HepG2 (cell line): ENCODE measurements around the gene MEA1. TPM values are rescaled to one million over a fixed set of nuclear protein-coding genes. Genes with fewer than 3 reads are reported as not detected.

ENCODE experiments used
- GLI4 ChIP-seq: sonication (generic); formaldehyde crosslinking; IDR thresholded peaks from 2 replicates; pipeline ENCODE4 v1.5.1; 2020; ENCODE audit warnings: missing genetic modification reagents, mild to moderate bottlenecking, moderate library complexity, borderline replicate concordance
- HOMEZ ChIP-seq: IDR thresholded peaks from 2 replicates; pipeline ENCODE4 v1.6.1; 2016; ENCODE audit warnings: low read depth
- MAZ ChIP-seq, 2 experiments: sonication (generic) in 1 of 2; formaldehyde crosslinking in 1 of 2; IDR thresholded peaks; 2 replicates each; pipeline versions ENCODE4 v1.5.0 to v1.6.1; 2012 to 2020; ENCODE audit warnings: low read depth in 2 of 2, mild to moderate bottlenecking in 2 of 2, borderline replicate concordance in 1 of 2, improper control_type of control experiment in 1 of 2, low read length in 1 of 2, missing genetic modification reagents in 1 of 2, moderate library complexity in 1 of 2
- MIXL1 ChIP-seq: IDR thresholded peaks from 2 replicates; pipeline ENCODE4 v1.6.1; 2016
- NFIB ChIP-seq: sonication (generic); formaldehyde crosslinking; IDR thresholded peaks from 2 replicates; pipeline ENCODE4 v1.9.0; 2021; ENCODE audit warnings: missing genetic modification reagents, mild to moderate bottlenecking, borderline replicate concordance
- PRDM4 ChIP-seq: sonication (generic); formaldehyde crosslinking; IDR thresholded peaks from 2 replicates; pipeline ENCODE4 v1.9.0; 2021; ENCODE audit warnings: missing genetic modification reagents, borderline replicate concordance
- RBM39 ChIP-seq: fragments of 200-400 bp; formaldehyde crosslinking; IDR thresholded peaks from one replicate; pipeline ENCODE4 v1.6.1; 2018; ENCODE audit warnings: antibody characterized with exemption, mild to moderate bottlenecking, low read depth, low read length; ENCODE audit not compliant: poor library complexity, severe bottlenecking
- TBX3 ChIP-seq: fragments of 450-650 bp; IDR thresholded peaks from 2 replicates; pipeline ENCODE4 v1.6.1; 2017; ENCODE audit warnings: antibody characterized with exemption, mild to moderate bottlenecking, inconsistent platforms, borderline replicate concordance
- TFDP2 ChIP-seq: sonication (generic); formaldehyde crosslinking; IDR thresholded peaks from 2 replicates; pipeline ENCODE4 v1.4.0; 2020; ENCODE audit warnings: missing genetic modification reagents
- ZFP37 ChIP-seq: sonication (generic); formaldehyde crosslinking; IDR thresholded peaks from 2 replicates; pipeline ENCODE4 v1.4.0; 2020; ENCODE audit warnings: missing genetic modification reagents, borderline replicate concordance
- ZNF552 ChIP-seq: sonication (generic); formaldehyde crosslinking; IDR thresholded peaks from 2 replicates; pipeline ENCODE4 v1.9.0; 2022; ENCODE audit warnings: missing genetic modification reagents, mild to moderate bottlenecking, borderline replicate concordance
- ZNF614 ChIP-seq: IDR thresholded peaks from 2 replicates; pipeline ENCODE4 v1.6.1; 2018; ENCODE audit warnings: missing biosample characterization, missing genetic modification reagents, inconsistent platforms, borderline replicate concordance
- ZNF776 ChIP-seq: sonication (generic); formaldehyde crosslinking; IDR thresholded peaks from 2 replicates; pipeline ENCODE4 v1.4.0; 2020; ENCODE audit warnings: mild to moderate bottlenecking, missing genetic modification reagents
- ZSCAN9 ChIP-seq: IDR thresholded peaks from 2 replicates; pipeline ENCODE4 v1.6.1; 2016; ENCODE audit warnings: borderline replicate concordance
- polyA plus RNA-seq, 8 experiments: library from polyadenylated mRNA; depleted of rRNA in 3 of 8; stranded (reverse) in 7 of 8; unstranded in 1 of 8; fragments of >200 nt; fragmentation: Illumina TruSeq in 4 of 8; extraction: Trizol in 4 of 8; gene quantifications; 2 replicates each; pipeline versions ENCODE4 v1.2.1 to v1.2.3, GENCODE V29; 2011 to 2016; ENCODE audit warnings: low read depth in 4 of 8, missing spikeins in 1 of 8, mixed read lengths in 1 of 8; ENCODE audit not compliant: insufficient read depth in 1 of 8
- total RNA-seq, 5 experiments: library from RNA; depleted of rRNA; stranded (reverse); fragments of >200 nt; fragmentation: Illumina TruSeq; extraction: Trizol; gene quantifications; 2 replicates each; pipeline ENCODE4 v1.2.3, GENCODE V29; 2016; ENCODE audit warnings: low read depth in 1 of 5
- TF ChIP-seq, protein P1 (sequence below): sonication (generic); formaldehyde crosslinking; IDR thresholded peaks from 2 replicates; pipeline ENCODE4 v1.5.0; 2020; ENCODE audit warnings: missing genetic modification reagents, mild to moderate bottlenecking, borderline replicate concordance
- TF ChIP-seq, protein P2 (sequence below): sonication (generic); formaldehyde crosslinking; IDR thresholded peaks from 2 replicates; pipeline ENCODE4 v1.4.0; 2020; ENCODE audit warnings: mild to moderate bottlenecking, missing genetic modification reagents

Gene MEA1
- total and polyA plus RNA-seq, 2 of the 13 experiments (the other 11 are each of a cell fraction or from before 2014, with no cell fraction given) = 75.6 to 86.2 TPM

- TF ChIP-seq HOMEZ (CRISPR knock-in tag) = peak; percentile 50; the same call in 1 of the 2 replicates
- peak; percentile 88; the same call in 1 of the 2 replicates for TF ChIP-seq GLI4 (CRISPR knock-in tag)
- TF ChIP-seq RBM39 = no peak
- TF ChIP-seq ZNF552 (CRISPR knock-in tag) = no peak
- TF ChIP-seq TBX3 = no peak
- peak; percentile 66; the same call in 1 of the 2 replicates for TF ChIP-seq ZFP37 (CRISPR knock-in tag)
- TF ChIP-seq ZNF776 (CRISPR knock-in tag) = peak; percentile 56; the same call in 1 of the 2 replicates
- peak; percentile 92 for TF ChIP-seq ZSCAN9
- peak; percentile 49; the same call in 1 of the 2 replicates for TF ChIP-seq TFDP2
- TF ChIP-seq PRDM4 (CRISPR knock-in tag) = no peak
- TF ChIP-seq, protein P1, sequence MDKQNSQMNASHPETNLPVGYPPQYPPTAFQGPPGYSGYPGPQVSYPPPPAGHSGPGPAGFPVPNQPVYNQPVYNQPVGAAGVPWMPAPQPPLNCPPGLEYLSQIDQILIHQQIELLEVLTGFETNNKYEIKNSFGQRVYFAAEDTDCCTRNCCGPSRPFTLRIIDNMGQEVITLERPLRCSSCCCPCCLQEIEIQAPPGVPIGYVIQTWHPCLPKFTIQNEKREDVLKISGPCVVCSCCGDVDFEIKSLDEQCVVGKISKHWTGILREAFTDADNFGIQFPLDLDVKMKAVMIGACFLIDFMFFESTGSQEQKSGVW (CRISPR knock-in tag) = peak; percentile 84; the same call in 1 of the 2 replicates
- TF ChIP-seq, protein P2, sequence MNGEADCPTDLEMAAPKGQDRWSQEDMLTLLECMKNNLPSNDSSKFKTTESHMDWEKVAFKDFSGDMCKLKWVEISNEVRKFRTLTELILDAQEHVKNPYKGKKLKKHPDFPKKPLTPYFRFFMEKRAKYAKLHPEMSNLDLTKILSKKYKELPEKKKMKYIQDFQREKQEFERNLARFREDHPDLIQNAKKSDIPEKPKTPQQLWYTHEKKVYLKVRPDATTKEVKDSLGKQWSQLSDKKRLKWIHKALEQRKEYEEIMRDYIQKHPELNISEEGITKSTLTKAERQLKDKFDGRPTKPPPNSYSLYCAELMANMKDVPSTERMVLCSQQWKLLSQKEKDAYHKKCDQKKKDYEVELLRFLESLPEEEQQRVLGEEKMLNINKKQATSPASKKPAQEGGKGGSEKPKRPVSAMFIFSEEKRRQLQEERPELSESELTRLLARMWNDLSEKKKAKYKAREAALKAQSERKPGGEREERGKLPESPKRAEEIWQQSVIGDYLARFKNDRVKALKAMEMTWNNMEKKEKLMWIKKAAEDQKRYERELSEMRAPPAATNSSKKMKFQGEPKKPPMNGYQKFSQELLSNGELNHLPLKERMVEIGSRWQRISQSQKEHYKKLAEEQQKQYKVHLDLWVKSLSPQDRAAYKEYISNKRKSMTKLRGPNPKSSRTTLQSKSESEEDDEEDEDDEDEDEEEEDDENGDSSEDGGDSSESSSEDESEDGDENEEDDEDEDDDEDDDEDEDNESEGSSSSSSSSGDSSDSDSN (CRISPR knock-in tag) = peak; percentile 85
- peak; percentile 96; the same call in 1 of the 2 replicates for TF ChIP-seq ZNF614 (CRISPR knock-in tag)
- TF ChIP-seq NFIB (CRISPR knock-in tag) = no peak
- TF ChIP-seq MIXL1 (CRISPR knock-in tag) = no peak; the same call in none of the 2 replicates
- peak; percentile 91 for TF ChIP-seq MAZ (IDR thresholded peaks at IDR 0.05; ENCODE audit: borderline replicate concordance, low read depth, low read length)
- TF ChIP-seq MAZ (CRISPR knock-in tag; IDR thresholded peaks at IDR 0.05; ENCODE audit: low read depth) = peak; percentile 73; the same call in 1 of the 2 replicates
Measured at GRCh38 chr6:42978839-42979522, 34.8 kb downstream of the MEA1 start, which contains the start of gene PEX6 (continued).
